SH-SY5Y (cell line): Measurements from ENCODE around the gene PTTG1IP.

ENCODE experiments used
- GATA2 ChIP-seq: IDR thresholded peaks from 2 replicates; pipeline ENCODE4 v1.6.1; 2011; ENCODE audit warnings: mild to moderate bottlenecking, low read depth, low read length
- GATA3 ChIP-seq: IDR thresholded peaks from 2 replicates; pipeline ENCODE4 v1.6.1; 2011; ENCODE audit warnings: low read depth, mild to moderate bottlenecking, low read length, moderate library complexity

- no peak for TF ChIP-seq GATA2
- TF ChIP-seq GATA3, result no peak
Measured at GRCh38 chr21:44920694-44921604, 47.5 kb upstream of the PTTG1IP start, which contains the start of gene ITGB2.
